ENCODE results near the gene ASB10.

The ASB10 gene, protein sequence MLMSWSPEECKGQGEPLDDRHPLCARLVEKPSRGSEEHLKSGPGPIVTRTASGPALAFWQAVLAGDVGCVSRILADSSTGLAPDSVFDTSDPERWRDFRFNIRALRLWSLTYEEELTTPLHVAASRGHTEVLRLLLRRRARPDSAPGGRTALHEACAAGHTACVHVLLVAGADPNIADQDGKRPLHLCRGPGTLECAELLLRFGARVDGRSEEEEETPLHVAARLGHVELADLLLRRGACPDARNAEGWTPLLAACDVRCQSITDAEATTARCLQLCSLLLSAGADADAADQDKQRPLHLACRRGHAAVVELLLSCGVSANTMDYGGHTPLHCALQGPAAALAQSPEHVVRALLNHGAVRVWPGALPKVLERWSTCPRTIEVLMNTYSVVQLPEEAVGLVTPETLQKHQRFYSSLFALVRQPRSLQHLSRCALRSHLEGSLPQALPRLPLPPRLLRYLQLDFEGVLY

GRCh38 chr7:151186640-151187408, at the start of gene ASB10:
TSS of gene ASB10 (minus strand) at chr7:151187250. CDS start at chr7:151187130, 120 bp downstream.
- in situ Hi-C loops (cut with HindIII; ENCODE audit: low sequenced_read_pairs): no loop called here

DNA sequence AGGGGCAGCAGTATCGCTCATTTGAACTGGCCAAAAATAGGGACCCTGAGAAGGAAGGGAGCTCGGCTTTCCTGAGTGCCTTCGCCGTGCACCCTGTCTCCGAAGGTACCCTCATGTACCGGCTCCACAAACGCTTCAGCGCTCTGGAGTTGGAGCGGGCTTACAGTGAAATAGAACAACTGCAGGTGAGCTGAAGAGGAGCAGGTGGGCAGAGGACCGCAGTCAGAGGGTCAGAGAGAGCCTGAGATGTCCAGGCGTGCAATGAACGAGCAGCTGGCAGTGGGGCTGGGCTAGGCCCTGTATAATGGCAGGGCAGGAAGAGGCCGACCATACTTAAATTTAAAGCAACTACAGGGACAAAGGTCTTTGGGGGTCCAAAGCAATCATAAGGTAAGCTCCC, 49.4 kb upstream of the ASB10 start:
- in situ Hi-C loops (cut with HindIII; ENCODE audit: low sequenced_read_pairs): no loop called here

DNA sequence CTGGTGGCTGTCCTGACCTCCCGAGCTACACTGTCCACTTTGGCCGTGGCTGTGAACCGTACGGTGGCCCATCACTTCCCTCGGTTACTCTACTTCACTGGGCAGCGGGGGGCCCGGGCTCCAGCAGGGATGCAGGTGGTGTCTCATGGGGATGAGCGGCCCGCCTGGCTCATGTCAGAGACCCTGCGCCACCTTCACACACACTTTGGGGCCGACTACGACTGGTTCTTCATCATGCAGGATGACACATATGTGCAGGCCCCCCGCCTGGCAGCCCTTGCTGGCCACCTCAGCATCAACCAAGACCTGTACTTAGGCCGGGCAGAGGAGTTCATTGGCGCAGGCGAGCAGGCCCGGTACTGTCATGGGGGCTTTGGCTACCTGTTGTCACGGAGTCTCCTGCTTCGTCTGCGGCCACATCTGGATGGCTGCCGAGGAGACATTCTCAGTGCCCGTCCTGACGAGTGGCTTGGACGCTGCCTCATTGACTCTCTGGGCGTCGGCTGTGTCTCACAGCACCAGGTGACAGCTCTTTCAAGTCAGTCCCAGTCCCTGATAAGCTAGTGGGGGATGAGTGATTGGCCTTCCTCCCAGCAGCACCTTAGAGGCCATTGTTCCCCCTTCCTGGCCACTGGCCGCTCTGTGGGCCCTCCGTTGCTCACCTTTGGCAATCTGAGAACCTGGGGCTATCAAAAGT, 48.2 kb upstream of the ASB10 start:
- in situ Hi-C loops (cut with HindIII; ENCODE audit: low sequenced_read_pairs): no loop called here

DNA sequence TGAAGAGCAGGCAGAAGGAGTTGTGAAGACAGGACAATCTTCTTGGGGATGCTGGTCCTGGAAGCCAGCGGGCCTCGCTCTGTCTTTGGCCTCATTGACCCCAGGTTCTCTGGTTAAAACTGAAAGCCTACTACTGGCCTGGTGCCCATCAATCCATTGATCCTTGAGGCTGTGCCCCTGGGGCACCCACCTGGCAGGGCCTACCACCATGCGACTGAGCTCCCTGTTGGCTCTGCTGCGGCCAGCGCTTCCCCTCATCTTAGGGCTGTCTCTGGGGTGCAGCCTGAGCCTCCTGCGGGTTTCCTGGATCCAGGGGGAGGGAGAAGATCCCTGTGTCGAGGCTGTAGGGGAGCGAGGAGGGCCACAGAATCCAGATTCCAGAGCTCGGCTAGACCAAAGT, 46.8 kb upstream of the ASB10 start:
- in situ Hi-C loops (cut with HindIII; ENCODE audit: low sequenced_read_pairs): no loop called here

DNA sequence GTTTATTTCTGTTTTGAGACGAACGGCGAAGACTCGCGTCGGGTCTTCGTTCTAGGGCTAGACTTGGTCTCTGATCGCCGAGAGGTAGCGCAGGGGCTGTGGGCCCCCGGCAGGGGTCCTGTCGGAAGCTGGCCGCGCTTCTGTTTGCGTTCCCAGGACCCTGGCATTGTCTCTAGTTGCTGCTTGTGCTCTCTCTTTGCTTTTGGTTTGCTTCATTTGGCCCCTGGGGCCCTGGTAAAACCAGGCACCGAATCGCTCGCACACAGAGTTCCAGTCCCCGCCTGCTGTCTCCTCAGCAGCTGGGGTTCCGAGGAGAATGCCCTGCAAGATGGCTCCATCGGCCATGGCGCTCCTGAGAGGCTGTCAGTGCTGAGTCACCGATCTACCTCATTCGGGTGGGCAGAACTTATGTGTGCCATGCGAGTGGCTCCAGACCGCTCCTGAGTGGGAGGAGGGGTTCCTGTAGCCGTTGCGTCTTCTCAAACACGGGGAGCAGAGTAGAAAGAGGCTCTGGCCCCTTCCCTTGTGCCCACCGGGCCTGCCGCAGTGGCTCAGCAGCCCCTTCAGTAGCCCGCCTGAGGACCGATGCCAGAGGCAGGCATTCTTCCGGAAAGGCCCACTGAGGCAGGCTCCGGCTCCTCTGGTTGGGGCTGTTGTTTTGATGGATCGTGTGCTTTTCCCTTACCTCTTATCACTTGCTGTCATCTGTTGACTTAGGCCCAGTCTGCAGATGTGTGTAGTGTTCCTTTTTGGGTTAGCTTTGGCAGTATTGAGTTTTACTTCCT, 46.1 kb upstream of the ASB10 start:
- in situ Hi-C loops (cut with HindIII; ENCODE audit: low sequenced_read_pairs): no loop called here

DNA sequence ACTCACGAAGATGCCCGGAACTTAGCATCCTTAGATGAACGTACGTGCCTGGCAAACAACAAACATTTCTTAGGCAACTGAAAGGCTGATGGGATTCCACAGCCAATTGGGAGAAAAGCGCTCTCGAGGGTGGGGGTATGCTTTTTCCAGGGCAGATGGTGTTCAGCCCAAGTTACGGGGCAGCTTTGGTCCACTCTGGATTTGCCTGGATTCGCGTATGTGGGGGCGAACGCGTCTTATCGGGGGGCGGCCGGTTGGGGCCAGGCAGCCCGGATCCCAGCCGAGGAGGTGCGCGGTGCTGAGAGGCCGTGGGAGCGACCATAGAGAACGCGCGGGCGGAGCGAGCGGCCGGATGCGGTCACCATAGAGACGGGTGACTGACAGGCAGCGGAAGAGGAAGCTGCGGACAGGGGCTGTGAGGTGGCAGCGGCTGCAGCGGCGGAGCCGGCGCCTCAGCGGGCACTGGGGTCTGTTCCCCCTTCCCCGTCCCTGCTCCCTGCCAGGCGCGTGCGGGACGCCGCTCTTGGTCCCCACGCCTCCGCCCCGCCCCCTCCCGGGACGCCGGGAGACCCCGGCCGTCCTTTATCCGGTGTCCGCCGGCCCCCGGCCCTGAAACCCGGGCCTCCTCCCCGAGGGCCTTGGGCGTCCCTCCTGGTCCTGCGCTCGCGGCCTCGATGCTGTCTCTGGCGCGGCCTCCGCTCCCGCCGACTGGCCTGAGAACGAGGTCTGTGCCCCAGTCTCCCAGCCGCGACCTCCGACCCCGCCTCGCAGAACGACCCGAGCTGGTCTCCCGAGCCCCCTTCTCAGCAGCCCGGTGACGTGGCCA, 45.3 kb upstream of the ASB10 start, which contains the start of gene CHPF2:
Gene CHPF2 (plus strand): TSS at position 393 of the 826 bp plus-strand sequence. CDS start 1,529 bp downstream, outside the sequence.
- in situ Hi-C loops (cut with HindIII; ENCODE audit: low sequenced_read_pairs): no loop called here

DNA sequence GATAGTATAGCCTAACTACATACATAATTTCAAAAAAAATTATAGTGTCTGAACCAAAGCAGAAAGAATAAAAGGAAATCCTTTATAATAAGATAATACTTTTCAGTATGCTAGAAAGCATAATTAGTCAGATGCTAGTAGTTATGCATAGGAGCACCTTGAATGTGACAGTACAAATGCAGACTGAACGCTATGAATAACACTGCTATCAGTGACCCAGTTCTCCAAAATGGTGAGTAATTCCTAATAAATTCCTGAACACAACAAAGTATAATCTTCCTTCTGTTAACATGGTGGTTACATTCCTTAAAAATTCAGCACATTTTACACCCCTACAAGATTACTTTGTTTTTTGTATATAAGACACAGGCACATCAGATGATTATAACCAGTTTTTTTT, 44.0 kb upstream of the ASB10 start:
- in situ Hi-C loops (cut with HindIII; ENCODE audit: low sequenced_read_pairs): no loop called here

DNA sequence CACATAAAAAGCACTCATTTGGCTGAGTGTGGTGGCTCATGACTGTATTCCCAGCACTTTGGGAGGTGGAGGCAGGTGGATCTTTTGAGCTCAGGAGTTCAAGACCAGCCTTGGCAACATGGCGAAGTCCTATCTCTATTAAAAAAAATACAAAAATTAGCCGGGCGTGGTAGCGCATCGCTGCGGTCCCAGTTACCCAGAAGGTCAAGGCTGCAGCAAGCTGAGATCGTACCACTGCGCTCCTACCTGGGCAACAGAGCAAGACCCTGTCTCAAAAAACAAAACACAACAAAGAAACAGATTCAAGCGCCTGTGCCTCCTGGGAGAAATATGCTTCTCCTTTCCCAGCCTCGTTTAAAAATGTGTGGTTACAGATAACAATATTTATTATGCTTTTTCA, 42.2 kb upstream of the ASB10 start:
- in situ Hi-C loops (cut with HindIII; ENCODE audit: low sequenced_read_pairs): loop anchor here (10.0 kb wide), 1 partner anchor 84 kb away; no protein-coding TSS in a partner anchor

GRCh38 chr7:151228024-151228866, 41.2 kb upstream of the ASB10 start:
- in situ Hi-C loops (cut with HindIII; ENCODE audit: low sequenced_read_pairs): loop anchor here (10.0 kb wide), 1 partner anchor 83 kb away; no protein-coding TSS in a partner anchor

DNA sequence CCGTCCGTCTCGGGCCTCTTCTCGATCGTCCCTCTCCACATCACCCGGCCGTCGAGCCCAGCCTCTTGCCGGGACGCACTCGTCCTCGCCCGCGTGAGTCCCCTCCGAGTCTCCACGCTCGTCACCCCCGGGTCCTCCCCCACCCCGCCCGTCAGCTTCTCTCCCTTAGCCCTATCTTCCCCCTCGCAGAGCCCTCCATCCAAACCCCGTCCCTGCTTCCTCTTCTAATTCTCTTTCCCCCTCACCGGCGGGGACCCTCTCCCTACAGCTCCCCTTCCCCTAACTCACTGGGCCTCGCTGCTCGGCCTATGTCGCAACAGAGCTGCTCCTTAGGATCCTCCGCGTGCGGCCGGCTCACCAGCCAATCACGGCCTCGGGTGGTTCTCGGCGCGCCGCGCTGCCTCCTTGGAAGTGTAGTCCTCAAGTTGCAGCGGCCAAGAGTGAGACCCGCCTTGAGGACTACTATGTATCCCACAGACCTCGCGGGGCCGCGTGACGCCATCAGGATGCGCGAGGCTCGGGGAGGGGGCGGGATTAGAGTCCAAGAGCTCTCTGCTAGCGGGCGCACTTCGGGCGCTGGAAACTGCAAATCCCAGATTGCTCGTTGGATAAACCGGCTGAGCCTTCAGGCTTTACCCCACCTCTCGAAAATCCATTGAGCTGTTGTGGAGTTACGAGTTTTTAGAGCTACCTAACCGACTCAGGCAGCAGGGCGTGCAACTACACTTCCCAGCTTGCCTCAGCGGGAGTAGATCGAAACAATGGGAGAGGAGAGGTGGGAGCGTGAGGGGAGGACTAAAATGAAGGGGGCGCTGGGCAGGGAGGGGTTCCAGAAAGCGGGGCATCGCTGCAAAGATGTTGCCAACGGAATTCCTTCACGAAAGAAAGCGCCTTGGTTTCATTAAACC, 40.1 kb upstream of the ASB10 start, which contains the start of gene ABCF2:
Gene ABCF2 (minus strand): TSS at position 331 of the 908 bp plus-strand sequence. CDS start 747 bp downstream, outside the sequence.
- in situ Hi-C loops (cut with HindIII; ENCODE audit: low sequenced_read_pairs): loop anchor here (10.0 kb wide), 1 partner anchor 82 kb away; no protein-coding TSS in a partner anchor

DNA sequence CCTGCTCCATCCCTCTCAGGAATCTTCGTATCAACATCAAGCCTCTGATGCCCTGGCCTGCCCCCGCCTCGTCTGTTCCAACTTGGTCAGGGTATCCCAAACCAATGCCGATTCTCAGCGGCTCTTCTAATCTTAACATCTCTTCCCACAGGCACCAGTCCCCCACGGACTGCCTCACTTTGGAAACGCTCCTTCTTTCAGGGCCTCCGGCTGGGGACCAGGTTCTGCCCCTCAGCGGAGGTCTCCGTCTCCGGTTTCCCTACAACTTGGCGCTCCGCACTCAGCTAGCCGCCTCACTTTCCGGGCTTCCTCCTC, 39.5 kb upstream of the ASB10 start:
- in situ Hi-C loops (cut with HindIII; ENCODE audit: low sequenced_read_pairs): loop anchor here (10.0 kb wide), 1 partner anchor 82 kb away; no protein-coding TSS in a partner anchor

- in situ Hi-C loops (cut with HindIII; ENCODE audit: low sequenced_read_pairs): loop anchor here (10.0 kb wide), 1 partner anchor 81 kb away; no protein-coding TSS in a partner anchor
These were observed 39.0 kb upstream of the ASB10 start for GRCh38 chr7:151225948-151226510.

DNA sequence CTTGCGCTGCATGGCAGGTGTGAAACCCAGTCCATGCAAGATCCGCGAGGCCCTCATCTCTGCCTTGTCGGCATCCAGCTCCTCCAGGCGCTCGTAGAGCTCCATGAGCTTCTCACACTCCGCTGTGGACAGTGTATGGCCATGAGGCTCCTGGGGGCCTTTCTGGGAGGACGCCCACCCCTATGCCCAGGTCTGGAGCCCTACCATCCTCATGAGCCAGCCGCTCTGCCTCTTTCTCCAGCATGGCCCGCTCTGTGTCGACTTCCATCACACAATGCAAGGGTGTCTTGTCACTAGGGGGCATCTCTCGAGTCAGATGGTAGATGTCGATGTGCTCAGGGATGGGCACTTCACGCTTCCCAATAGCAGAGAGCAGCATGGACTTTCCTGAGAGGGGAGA, 36.7 kb upstream of the ASB10 start:
- in situ Hi-C loops (cut with HindIII; ENCODE audit: low sequenced_read_pairs): loop anchor here (10.0 kb wide), 1 partner anchor 79 kb away; no protein-coding TSS in a partner anchor

DNA sequence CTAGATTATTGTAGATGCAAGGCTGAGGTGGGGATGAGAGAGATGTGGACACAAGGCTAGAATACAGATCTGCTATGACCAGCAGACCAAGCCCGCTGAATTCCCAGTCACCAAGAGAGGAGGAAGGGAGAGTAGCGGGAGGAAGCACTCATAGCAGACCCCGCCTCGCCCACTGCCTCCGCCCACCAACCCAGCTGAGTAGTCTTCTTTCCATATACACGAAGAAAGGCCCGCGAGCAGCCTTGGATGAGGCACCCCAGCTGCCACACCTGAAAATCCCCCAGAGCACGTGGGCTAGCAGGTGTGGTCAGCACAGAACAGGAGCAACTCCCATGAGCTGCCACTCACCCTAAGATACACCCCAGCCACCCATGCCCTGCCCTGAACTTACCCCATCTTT, 31.1 kb upstream of the ASB10 start:
- in situ Hi-C loops (cut with HindIII; ENCODE audit: low sequenced_read_pairs): no loop called here

- in situ Hi-C loops (cut with HindIII; ENCODE audit: low sequenced_read_pairs): no loop called here
These were observed 28.3 kb upstream of the ASB10 start for GRCh38 chr7:151215396-151215795.

DNA sequence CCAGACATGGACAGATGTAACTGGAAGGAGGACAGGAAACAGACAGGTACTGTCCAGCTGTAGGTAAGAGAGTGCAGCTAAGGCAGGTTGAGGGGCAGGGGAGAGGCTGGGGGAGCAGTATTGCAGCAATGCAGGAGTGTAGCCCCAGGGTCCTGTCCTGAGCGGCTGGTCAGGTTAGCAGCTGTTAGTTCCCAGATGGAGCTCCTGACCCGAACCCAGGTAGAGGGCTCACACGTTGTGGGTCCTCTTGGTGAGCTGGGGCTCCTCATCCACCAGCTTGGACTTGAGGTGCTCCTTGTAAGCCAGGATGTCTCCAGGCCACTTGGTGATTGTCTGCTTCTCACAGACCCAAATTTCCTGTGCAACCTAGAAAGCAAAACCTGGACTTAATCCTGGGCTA, 26.8 kb upstream of the ASB10 start:
- in situ Hi-C loops (cut with HindIII; ENCODE audit: low sequenced_read_pairs): no loop called here

- in situ Hi-C loops (cut with HindIII; ENCODE audit: low sequenced_read_pairs): no loop called here
These were observed 25.6 kb upstream of the ASB10 start for GRCh38 chr7:151212626-151213025.
